GM21717 (cell line): Measurements from ENCODE around the gene RNASET2.
"Not testable (repeated sequence)": the region's sequence is repeated elsewhere in the genome, so short reads cannot be mapped to it uniquely, and the experiment has no call there.

ENCODE experiments used
- ATAC-seq: cut with Tn5 transposase; IDR thresholded peaks from one replicate; pipeline ENCODE4 v1.9.1; 2021; ENCODE audit warnings: mild to moderate bottlenecking, moderate library complexity; ENCODE audit not compliant: unreplicated experiment

RNASET2 gene

GRCh38 chr6:166929542-166930189 lies 26.7 kb downstream of the RNASET2 start:
- ATAC-seq, result no peak

- ATAC-seq, result no peak
These were observed 27.5 kb downstream of the RNASET2 start for GRCh38 chr6:166928644-166929541.

- ATAC-seq, result no peak
These were observed 28.3 kb downstream of the RNASET2 start for GRCh38 chr6:166927935-166928643.

- ATAC-seq, result no peak
These were observed 29.0 kb downstream of the RNASET2 start for GRCh38 chr6:166927240-166927934.

- no peak for ATAC-seq
These were observed 29.6 kb downstream of the RNASET2 start for GRCh38 chr6:166926748-166927147.

- ATAC-seq, result no peak
These were observed 31.0 kb downstream of the RNASET2 start for GRCh38 chr6:166925141-166925996.

- no peak for ATAC-seq
These were observed 31.8 kb downstream of the RNASET2 start for GRCh38 chr6:166924531-166924930.

GRCh38 chr6:166922937-166923336 lies 33.4 kb downstream of the RNASET2 start:
- no peak for ATAC-seq

- ATAC-seq, result no peak
These were observed 34.8 kb downstream of the RNASET2 start for GRCh38 chr6:166921570-166921969.

GRCh38 chr6:166916824-166917223 lies 39.5 kb downstream of the RNASET2 start:
- no peak for ATAC-seq

- not testable (repeated sequence) for ATAC-seq
These were observed 40.9 kb downstream of the RNASET2 start for GRCh38 chr6:166915484-166915883.

- ATAC-seq, result not testable (repeated sequence)
These were observed 41.4 kb downstream of the RNASET2 start for GRCh38 chr6:166914952-166915351.

GRCh38 chr6:166911248-166911677 lies 45.1 kb downstream of the RNASET2 start:
- ATAC-seq, result no peak

GRCh38 chr6:166910601-166911000 lies 45.7 kb downstream of the RNASET2 start:
- no peak for ATAC-seq

- ATAC-seq, result no peak
These were observed 47.5 kb downstream of the RNASET2 start for GRCh38 chr6:166908811-166909210.

GRCh38 chr6:166907871-166908806 lies 48.2 kb downstream of the RNASET2 start:
- ATAC-seq, result no peak

GRCh38 chr6:166907373-166907841 lies 48.9 kb downstream of the RNASET2 start:
- peak; percentile 89 for ATAC-seq

GRCh38 chr6:166906376-166907044 lies 49.8 kb downstream of the RNASET2 start:
- ATAC-seq, result no peak
